ENCODE results near the gene BSCL2.

DNA sequence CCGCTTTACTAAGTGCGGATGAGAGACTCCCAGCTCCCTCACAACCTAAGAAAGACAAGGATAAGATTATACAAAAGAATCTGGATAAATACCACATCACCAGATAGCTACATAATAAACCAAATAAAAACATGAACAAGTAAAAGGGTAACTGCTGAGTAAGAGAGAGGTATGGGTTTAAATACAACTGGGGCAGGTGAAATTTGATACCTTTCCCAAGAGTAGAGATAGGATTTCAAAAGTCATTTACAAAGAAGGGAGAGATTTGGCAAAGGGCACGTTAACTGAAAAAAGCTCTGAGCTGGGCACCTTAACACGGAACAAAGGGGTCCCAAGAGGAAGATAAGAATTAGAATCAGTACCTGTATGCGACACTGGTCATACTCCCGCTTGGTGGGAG, 30.1 kb downstream of the BSCL2 start:
- TF ChIP-seq, protein P1, sequence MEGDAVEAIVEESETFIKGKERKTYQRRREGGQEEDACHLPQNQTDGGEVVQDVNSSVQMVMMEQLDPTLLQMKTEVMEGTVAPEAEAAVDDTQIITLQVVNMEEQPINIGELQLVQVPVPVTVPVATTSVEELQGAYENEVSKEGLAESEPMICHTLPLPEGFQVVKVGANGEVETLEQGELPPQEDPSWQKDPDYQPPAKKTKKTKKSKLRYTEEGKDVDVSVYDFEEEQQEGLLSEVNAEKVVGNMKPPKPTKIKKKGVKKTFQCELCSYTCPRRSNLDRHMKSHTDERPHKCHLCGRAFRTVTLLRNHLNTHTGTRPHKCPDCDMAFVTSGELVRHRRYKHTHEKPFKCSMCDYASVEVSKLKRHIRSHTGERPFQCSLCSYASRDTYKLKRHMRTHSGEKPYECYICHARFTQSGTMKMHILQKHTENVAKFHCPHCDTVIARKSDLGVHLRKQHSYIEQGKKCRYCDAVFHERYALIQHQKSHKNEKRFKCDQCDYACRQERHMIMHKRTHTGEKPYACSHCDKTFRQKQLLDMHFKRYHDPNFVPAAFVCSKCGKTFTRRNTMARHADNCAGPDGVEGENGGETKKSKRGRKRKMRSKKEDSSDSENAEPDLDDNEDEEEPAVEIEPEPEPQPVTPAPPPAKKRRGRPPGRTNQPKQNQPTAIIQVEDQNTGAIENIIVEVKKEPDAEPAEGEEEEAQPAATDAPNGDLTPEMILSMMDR (IDR thresholded peaks at IDR 0.05), result no peak
- TF ChIP-seq POLR2AphosphoS5 (IDR thresholded peaks at IDR 0.05), result no peak

Measured in prostate gland (tissue), 2 donors.